RWPE2 (cell line): ENCODE data around the gene PGLYRP4.
"Not testable (repeated sequence)": the region's sequence is repeated elsewhere in the genome, so short reads cannot be mapped to it uniquely, and the experiment has no call there.

Experiments
- ATAC-seq: fragments of 200-7000 bp; cut with Tn5 transposase; 3 replicates; pipeline ENCODE4 v1.9.1; 2021; ENCODE audit warnings: low read depth
- DNase-seq: peaks from one replicate; pipeline ENCODE4 v3.0.0-alpha.2; 2020; ENCODE audit warnings: low spot score
- H3K27ac ChIP-seq: fragments of 450-650 bp; 2 replicates; pipeline ENCODE4 v1.5.1; 2017; ENCODE audit warnings: mild to moderate bottlenecking; ENCODE audit not compliant: poor library complexity, severe bottlenecking
- H3K27me3 ChIP-seq: fragments of 250-450 bp; sonication (Bioruptor Pico); 2 replicates; pipeline ENCODE4 v1.5.1; 2021; ENCODE audit warnings: mild to moderate bottlenecking, moderate library complexity; ENCODE audit not compliant: insufficient read depth, poor library complexity, severe bottlenecking
- H3K36me3 ChIP-seq: fragments of 250-450 bp; sonication (Bioruptor Pico); 2 replicates; pipeline ENCODE4 v1.5.1; 2020; ENCODE audit warnings: low read depth, mild to moderate bottlenecking, moderate library complexity
- H3K4me1 ChIP-seq: fragments of 250-450 bp; sonication (Bioruptor Pico); 2 replicates; pipeline ENCODE4 v1.5.1; 2021; ENCODE audit warnings: mild to moderate bottlenecking, moderate library complexity; ENCODE audit not compliant: insufficient read depth, poor library complexity, severe bottlenecking
- H3K4me3 ChIP-seq: fragments of 250-450 bp; sonication (Bioruptor Pico); 2 replicates; pipeline ENCODE4 v1.5.1; 2021; ENCODE audit warnings: mild to moderate bottlenecking, moderate library complexity; ENCODE audit not compliant: severe bottlenecking
- H3K9me3 ChIP-seq: fragments of 250-450 bp; sonication (Bioruptor Pico); 2 replicates; pipeline ENCODE4 v1.5.1; 2021; ENCODE audit warnings: mild to moderate bottlenecking, moderate library complexity; ENCODE audit not compliant: severe bottlenecking
- CTCF ChIP-seq: fragments of 450-650 bp; IDR thresholded peaks from one replicate; pipeline ENCODE4 v1.5.1; 2017; ENCODE audit warnings: mild to moderate bottlenecking, moderate library complexity; ENCODE audit not compliant: poor library complexity, severe bottlenecking

PGLYRP4 gene

GRCh38 chr1:153336650-153337049 is 12.0 kb downstream of the PGLYRP4 start:
- Histone ChIP-seq H3K27me3 (peaks cover 2% of the 10 kb centered on the region), H3K27ac (no peak overlapping the region), H3K4me1 (no peaks in the 10 kb centered on the region), H3K36me3 (no peaks in the 10 kb centered on the region), H3K4me3 (no peak overlapping the region), H3K9me3 (no peaks in the 10 kb centered on the region)
- no peak for DNase-seq
- TF ChIP-seq CTCF, result no peak
- no peak for ATAC-seq

- TF ChIP-seq CTCF, result no peak
- H3K27ac ChIP-seq, result no peak overlapping the region
- DNase-seq (no peak), ATAC-seq (no peak)
- peaks cover 3% of the 10 kb centered on the region for H3K27me3 ChIP-seq
- H3K36me3 ChIP-seq, result no peaks in the 10 kb centered on the region
- H3K4me1 ChIP-seq, result no peaks in the 10 kb centered on the region
- no peak overlapping the region for H3K4me3 ChIP-seq
- no peaks in the 10 kb centered on the region for H3K9me3 ChIP-seq
Measured at GRCh38 chr1:153333902-153334301, 14.7 kb downstream of the PGLYRP4 start.

- H3K4me3 ChIP-seq, result no peak overlapping the region
- H3K27me3 ChIP-seq, result no peaks in the 10 kb centered on the region
- H3K9me3 ChIP-seq, result peaks cover 8% of the 10 kb centered on the region
- no peaks in the 10 kb centered on the region for H3K36me3 ChIP-seq
- TF ChIP-seq CTCF, result no peak
- H3K4me1 ChIP-seq, result no peaks in the 10 kb centered on the region
- no peak for DNase-seq
- ATAC-seq, result no peak
- no peak overlapping the region for H3K27ac ChIP-seq
Measured at GRCh38 chr1:153324912-153325311, 23.7 kb downstream of the PGLYRP4 start.

GRCh38 chr1:153322568-153322967 is 26.1 kb downstream of the PGLYRP4 start:
- ATAC-seq (no peak), DNase-seq (no peak)
- no peak for TF ChIP-seq CTCF
- Histone ChIP-seq H3K9me3 (peaks cover 6% of the 10 kb centered on the region), H3K4me3 (no peak overlapping the region), H3K27me3 (no peaks in the 10 kb centered on the region), H3K36me3 (no peaks in the 10 kb centered on the region), H3K4me1 (no peaks in the 10 kb centered on the region), H3K27ac (no peak overlapping the region)

- H3K4me3 ChIP-seq, result not testable (repeated sequence)
Measured at GRCh38 chr1:153318145-153318544, 30.5 kb downstream of the PGLYRP4 start.

GRCh38 chr1:153316013-153316412 is 32.6 kb downstream of the PGLYRP4 start:
- not testable (repeated sequence) for H3K4me3 ChIP-seq, H3K9me3 ChIP-seq, H3K36me3 ChIP-seq, H3K27me3 ChIP-seq, ATAC-seq, H3K27ac ChIP-seq, DNase-seq, H3K4me1 ChIP-seq

More at GRCh38 chr1:153318145-153318544, 30.5 kb downstream of the PGLYRP4 start:
- H3K4me1 ChIP-seq, H3K36me3 ChIP-seq, H3K9me3 ChIP-seq, ATAC-seq, DNase-seq, H3K27ac ChIP-seq, H3K27me3 ChIP-seq: not testable (repeated sequence)

- not testable (repeated sequence) for DNase-seq, H3K27me3 ChIP-seq, H3K4me3 ChIP-seq, ATAC-seq, H3K9me3 ChIP-seq, H3K4me1 ChIP-seq, H3K27ac ChIP-seq, H3K36me3 ChIP-seq
Measured at GRCh38 chr1:153314388-153314787, 34.3 kb downstream of the PGLYRP4 start.
